Activated CD8-positive, alpha-beta memory T cell treated with anti-CD3 and anti-CD28 coated beads for 4 hours (primary cell): ENCODE results near the gene MBTPS1.

Source experiments
- DNase-seq, 2 donors: peaks; one replicate each; pipeline ENCODE4 v3.0.0-alpha.2; 2020; ENCODE audit warnings: low read depth in 2 of 2

The MBTPS1 gene

DNA sequence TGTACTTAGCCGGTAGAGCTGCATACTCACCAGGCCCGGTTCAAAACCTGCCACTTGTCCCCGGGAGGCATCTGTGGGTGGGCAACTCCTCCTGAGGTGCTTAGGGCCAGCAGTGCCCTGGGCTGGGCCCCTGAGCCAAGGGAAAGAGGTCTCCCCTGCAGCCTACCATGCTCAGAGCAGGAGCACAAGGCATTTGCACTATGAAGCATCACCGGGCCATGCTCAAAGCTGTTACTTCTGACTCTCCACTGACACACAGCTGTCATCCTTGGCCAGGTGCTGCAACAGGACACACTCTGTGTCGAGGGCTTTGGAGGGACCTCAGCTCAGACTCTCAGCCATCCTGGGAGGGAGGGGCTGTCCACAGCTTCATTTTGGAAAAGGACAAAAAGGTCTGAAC, 111.4 kb downstream of the MBTPS1 start:
- no peak for DNase-seq

DNA sequence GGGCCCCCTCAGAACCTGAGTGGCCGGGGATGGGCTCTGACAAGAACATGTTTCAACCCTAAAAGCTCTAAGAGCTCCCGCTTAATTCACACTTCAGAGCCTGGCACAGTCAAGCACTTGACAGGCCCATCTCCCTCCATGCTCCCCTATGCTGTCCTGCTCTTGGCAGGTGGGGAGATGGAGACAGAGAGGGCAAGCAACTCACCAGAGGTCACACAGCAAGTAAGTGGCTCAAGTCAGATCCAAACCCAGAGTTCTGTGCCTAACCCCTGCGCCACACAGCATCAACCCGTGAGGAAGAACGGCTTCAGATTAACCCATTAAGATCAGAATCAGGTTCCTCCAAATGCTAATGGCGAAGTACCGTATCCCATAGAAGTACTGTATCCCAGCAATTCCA, 112.3 kb downstream of the MBTPS1 start:
- DNase-seq, result no peak
